T-helper 1 cell treated with Interleukin-12 subunit alpha and Interleukin-12 subunit beta and Interleukin-4 antibody, amounts not matched to agents 30 ng/mL and 1 ng/mL, for 36 hours (primary cell): ENCODE data around the gene CCT8. TPM values are rescaled to one million over a fixed set of nuclear protein-coding genes. Genes with fewer than 3 reads are reported as not detected.

Experiments used
- intact Hi-C: fragments of 100-400 bp; cut with micrococcal nuclease; formaldehyde crosslinking; loops from one replicate; pipeline ENCODE4 v1.15.1; 2024
- total RNA-seq: library from RNA; stranded (reverse); gene quantifications from 2 replicates; pipeline ENCODE4 v1.2.3, GENCODE V29; 2022

Gene CCT8, protein sequence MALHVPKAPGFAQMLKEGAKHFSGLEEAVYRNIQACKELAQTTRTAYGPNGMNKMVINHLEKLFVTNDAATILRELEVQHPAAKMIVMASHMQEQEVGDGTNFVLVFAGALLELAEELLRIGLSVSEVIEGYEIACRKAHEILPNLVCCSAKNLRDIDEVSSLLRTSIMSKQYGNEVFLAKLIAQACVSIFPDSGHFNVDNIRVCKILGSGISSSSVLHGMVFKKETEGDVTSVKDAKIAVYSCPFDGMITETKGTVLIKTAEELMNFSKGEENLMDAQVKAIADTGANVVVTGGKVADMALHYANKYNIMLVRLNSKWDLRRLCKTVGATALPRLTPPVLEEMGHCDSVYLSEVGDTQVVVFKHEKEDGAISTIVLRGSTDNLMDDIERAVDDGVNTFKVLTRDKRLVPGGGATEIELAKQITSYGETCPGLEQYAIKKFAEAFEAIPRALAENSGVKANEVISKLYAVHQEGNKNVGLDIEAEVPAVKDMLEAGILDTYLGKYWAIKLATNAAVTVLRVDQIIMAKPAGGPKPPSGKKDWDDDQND
- total RNA-seq = 236 and 239 TPM in 2 replicates

DNA sequence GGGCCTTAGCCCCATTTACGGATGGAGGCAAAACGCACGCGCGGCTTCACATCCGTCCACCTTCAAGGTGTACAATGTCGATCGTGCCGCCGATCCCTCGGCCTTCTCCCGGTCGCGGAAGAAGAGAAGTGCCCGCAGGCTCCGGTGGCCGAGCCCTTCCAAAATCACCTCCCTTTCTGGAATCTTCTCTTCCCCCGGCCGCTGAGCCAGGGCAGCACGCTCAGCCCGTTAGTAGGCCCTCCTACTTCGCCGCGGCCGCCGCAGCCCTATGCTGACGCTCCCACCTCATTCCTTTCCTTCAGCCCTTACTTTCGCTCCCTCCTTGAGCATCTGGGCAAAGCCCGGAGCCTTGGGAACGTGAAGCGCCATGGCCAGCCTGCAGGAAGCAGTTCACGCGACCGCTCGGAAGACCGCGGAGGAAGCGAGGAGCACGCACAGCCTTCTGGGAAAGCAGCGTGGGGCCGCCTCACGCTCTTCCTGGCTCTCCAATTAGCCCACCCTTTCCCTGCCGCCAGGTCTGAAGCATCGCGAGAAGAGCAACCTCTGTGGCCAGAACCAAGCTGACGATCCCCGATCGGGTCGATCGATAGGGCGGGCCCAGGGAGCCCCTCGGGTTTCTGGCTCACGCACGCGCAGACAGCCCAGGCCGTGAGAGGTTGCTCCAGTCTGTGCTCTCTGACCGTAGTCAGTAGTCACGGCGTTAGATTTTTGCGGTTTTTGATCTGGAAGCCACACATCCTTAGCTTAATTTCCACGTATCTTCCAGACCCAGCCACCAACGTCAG, at the start of gene CCT8:
TSS of gene CCT8 (minus strand) at position 427 of the 785 bp plus-strand sequence. CDS start at position 369, 58 bp downstream.
- intact Hi-C loops = loop anchor here (1.0 to 5.0 kb wide), 11 partner anchors 49 to 1644 kb away; partner anchors contain the start of genes KRTAP21-3, LTN1 and USP16

DNA sequence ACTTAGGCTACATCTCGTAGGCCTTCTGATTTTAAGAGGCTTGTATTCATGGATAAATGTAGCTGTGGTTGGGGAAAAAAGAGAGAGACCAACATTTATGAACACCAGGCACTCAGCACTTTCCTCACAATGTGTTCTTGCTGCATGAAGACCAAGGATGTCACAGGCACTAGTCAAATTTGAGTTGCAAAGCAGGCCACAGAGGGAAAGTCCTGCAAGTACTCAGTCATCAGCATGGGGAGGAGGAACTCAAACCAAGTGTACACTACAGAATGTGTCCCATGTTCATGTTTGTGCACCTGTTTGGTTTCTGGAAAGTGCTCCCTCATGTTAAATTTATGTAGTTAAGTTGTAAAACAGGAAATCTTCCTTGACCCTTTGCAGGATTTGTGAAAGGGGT, 48.3 kb upstream of the CCT8 start:
- intact Hi-C loops = no loop called here

DNA sequence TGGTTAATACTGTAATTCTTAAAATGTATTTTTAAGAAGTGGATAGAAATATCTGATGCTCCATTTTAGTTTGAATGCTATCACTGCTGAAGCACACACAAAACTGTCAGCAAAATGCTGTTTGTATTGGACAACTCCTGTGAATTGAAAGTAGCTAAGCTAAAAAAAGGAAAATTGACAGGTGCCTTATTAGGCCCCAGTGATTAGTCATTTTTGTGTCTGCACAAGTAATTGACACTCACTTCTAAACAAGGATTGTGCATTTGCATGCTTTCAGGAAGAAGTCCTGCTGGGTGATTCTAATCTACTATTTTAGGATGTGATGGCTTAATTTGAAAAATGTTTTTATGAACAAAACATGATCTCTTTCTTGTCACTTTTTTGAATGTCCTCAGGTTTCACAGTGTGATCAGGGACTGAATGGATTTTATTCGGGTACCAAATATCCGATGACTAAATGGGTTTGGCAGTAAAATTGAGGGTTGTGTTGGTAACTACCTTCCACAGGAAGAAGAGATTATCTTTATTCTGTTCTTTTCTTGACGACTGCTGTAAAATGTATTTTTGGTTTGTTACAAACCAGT, 44.0 kb upstream of the CCT8 start:
- intact Hi-C loops = no loop called here

DNA sequence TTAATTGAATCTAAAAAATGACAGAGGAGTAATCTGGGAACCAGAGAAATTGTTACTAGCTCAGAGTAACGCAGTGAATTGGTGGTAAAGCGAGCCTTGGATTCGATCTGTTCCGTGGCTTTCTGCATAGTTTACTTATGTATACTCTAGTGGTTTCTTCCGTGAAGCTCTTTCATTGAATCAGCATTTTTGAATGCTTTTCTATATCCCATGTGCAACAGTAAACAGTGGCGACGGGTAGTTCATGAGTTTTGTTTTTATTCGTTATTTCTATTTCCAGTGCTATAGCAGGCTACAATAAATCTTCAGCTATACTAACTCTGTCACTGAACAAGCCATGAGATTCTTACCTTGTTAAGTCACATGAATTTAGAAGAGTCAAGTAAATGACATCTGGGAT, 42.5 kb upstream of the CCT8 start:
- intact Hi-C loops = no loop called here

DNA sequence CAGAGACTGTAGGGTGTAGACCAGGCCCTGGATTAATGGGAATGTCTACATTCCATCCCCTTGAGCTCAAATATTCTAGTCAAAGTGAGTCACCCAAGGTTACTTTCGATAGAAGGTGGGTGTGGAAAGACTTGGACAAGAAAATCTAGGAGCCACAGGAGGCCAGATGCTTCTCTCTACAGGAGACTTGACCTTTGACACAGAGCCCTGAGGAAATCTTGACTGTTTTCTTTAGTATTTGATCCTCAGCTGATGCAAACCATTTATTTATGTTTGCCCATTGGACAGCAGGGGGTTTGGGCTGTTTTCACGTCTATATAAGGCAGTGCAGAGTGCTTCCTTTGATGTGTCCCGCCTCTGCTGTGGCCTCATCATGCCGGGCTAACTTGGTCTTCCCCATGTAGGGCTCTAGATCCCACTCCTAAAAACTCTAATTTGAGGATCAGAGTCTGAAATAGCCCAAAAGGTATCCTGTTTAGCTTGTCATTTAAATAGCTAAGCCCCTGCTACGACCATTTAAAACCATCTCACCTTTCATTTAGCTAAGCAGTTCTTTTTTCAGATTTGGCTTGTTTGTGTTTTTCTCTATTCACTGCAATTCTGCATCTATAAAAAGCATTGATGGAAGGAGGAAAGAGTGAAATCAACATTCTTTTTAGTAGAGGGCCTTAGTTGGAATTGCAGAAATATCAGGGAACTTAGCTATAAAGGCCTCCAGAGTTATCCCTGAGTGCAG, 41.5 kb upstream of the CCT8 start:
- intact Hi-C loops = no loop called here

DNA sequence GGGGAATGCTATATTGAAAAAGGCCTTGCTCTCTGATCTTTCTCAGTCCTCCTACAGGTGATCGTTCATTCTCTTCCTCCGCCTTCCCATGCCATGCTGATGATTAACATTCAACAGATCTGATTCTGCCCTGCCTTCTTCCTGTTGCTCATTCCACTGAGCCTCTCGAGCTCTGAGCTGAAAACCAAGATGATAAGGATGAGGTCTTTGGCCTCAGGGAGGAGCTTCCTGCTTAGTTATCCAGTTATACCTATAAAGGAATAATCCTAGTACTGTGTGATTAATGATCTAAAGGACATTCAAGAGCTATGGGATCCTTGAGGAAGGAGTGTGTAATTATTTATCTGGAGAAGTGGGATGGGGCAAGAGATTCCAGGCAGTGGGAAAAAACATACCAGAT, 31.8 kb upstream of the CCT8 start:
- intact Hi-C loops = no loop called here

DNA sequence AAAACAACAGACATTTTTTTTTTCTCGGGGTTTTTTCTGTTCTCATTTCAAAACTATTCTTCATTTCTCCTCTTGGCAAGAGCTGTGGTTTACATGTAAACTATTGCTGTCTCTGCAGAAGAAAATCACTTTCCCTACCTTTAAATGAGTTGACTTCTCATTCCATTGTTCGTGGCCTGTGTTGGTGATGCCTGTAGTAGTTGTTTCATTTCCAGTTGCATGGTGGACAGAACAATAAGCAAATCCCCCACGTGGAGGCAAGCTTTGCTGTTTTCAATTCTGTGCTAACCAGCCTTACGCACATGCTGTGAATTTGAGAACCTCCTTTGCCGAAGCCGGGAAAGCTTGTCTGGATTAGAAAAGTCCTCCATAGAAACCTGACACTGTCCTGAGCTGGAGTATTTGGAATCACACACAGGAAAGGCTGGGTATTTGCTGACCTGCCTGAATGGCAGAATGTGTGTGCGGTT, 30.8 kb upstream of the CCT8 start:
- intact Hi-C loops = no loop called here

DNA sequence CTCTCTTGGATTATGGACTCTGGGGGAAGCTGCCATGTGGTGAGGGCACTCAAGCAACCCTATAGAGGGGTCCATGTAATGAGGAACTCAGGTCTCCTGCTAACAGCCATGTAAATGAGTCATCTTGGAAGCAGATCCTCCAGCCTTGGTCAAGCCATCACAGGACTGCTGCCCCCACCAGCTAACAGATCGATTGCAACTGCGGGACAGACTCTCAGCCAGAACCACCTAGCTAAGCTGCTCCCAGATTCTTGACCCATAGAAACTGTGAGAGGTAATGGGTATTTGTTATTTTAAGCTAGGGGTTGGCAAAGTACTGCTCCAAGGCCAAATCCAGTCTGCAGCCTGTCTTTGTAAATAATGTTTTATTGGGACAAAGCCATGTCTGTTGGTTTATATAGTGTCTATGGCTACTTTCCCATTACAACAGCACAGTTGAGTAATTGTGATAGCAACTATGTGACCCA, 29.4 kb upstream of the CCT8 start:
- intact Hi-C loops = no loop called here

DNA sequence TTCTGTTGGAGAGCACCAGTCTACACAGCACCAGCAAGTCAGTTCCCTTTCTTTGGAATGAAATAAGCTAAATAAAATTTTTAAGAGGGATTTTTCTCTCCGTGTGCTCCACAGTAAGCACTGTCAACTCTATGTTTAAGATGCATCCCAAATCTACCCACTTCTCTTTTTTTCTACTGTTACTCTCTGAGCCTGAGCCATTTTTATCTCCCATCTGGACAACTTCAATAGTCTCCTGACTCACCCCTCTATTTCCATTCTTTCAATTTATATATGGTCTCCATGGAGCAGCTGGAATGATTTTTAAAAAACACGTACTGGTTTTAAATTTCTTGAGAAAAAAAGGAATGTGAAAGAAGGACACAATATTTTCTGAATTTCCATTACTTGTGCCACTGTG, 24.7 kb upstream of the CCT8 start:
- intact Hi-C loops = no loop called here

DNA sequence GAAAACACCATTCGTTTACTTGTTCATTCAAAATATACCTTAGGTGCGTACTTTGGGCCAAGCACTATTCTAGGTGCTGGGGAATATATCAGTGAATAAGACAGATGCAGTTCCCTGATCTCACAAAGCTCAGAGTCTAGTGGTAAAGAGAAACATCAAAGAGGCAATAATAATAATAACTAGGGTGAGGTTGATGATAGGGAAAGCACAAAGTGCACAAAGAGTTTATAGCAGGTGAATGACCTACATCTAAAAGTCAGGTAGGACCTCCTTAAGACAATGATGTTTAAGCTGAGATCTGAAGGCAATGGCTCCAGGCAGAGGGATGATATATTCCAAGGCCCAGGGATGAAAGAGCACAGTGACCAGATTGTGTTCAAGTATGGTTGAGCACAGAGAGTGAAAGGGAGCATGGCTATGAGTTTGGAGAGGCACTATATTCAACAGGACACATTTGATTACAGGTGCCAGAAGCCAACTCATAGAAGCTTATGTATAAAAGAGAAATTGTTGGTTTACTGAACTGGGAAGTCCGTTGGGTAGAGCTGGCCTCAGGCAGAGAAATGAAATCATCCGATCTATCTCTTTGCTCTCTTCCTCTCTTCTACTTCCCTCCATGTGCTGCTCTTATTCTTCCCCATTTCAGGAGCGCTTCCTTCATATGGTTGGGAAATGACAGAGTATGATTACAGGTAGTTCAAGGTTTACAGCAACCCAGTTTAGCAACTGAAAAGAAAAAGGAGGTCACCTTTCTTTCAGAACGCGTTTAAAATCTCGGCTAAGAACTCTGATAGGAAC, 23.0 kb upstream of the CCT8 start:
- intact Hi-C loops = no loop called here

DNA sequence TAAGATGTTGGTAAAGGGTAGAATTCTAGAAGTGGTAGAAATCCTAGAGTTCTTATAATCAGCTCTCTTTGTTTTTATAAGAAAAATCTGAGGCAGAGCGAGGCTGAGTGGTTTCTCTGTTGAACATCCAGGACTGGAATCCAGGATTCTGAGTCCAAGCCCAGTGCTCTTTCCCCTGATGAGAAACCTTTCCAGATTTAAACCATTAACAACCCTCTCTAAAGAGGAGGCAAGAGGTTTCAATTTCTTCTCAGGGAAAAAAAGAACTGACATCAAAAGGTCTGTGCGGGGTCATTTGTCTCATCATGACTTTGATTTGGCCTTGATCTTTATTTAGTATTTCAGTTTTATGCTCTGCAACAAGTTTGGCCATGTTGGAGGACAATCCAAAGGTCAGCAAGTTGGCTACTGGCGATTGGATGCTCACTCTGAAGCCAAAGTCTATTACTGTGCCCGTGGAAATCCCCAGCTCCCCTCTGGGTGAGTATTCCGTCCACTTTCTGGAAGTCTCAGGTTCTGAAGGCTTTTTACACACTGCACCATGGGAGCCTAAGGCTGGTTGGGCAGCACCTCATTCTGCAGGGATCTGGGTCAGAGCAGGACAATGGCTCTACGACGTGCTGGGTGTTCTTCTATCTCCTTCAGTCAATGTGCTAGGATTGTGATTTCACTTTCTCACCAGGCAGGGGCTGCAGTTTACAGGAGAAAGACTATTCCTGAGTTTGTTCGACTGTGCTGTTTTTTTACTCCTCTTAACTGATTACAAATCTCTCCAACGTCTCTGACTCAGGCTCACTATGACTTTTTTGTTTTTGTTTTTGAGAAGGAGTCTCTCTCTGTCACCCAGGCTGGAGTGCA, 18.9 kb upstream of the CCT8 start:
- intact Hi-C loops = loop anchor here (5.0 kb wide), 3 partner anchors 70 to 385 kb away; no protein-coding TSS in a partner anchor

DNA sequence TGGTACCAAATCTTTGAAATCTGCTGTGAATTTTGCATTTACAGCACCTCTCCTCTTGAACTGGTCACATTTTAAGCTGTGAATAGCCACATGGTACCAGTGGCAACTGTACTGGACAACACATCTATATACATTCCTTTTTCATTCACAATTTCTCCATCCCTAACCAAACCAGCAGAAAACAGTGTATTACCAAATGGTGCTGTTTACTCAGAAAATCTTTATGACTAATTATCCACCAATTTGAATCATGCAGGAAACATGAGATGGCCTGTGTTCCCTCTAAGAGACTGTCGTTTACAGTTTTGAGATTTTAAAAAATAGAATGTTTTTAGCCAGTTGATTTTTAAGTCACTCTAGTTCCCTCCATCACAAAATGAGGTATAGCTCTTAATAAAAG, 17.6 kb upstream of the CCT8 start:
- intact Hi-C loops = loop anchor here (5.0 kb wide), 3 partner anchors 71 to 386 kb away; no protein-coding TSS in a partner anchor

DNA sequence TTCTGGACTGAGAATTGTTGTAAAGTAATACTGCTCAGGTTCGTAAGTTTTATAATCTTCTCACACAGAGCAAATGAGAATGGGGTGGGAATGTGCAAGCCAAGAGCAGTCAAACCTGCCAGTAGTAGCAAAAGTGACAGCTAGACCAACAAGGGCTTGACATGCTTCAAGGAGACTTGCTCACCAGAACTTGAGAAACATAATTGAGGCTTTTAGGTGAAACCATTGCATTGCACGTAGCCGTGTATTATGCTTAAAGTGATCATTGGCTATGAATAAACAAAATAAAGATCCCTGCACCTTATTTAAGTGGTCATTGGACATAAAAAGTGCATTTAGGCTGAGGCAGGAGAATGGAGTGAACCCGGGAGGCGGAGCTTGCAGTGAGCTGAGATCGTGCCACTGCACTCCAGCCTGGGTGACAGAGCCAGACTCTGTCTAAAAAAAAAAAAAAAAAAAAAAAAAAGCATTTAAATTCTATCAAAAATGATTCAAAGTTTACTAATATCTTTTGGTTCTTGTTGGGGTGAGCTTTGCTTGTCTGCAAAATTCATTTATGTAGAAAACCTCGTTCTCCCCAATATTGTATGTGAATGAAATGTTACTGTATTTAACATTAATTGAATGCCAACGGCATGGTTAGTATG, 11.8 kb upstream of the CCT8 start:
- intact Hi-C loops = no loop called here

DNA sequence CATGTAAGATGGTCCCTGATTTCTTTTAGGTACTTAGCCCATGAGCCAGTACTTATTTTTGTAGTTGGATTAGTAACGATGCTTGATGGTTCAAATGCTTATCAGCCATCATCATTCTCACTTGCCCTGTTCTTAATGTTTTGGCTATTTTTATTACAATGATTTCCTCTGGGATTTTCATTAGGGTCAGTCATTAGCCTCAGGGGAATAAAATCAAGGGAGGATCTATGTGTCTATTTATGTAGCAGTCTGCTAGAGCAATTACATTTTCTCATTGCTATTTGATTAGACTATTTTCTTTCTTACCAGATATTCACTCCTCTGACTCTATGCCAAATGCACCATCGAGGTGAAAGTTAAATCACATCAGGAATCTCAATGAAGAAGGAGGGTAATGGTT, 10.9 kb upstream of the CCT8 start:
- intact Hi-C loops = no loop called here

DNA sequence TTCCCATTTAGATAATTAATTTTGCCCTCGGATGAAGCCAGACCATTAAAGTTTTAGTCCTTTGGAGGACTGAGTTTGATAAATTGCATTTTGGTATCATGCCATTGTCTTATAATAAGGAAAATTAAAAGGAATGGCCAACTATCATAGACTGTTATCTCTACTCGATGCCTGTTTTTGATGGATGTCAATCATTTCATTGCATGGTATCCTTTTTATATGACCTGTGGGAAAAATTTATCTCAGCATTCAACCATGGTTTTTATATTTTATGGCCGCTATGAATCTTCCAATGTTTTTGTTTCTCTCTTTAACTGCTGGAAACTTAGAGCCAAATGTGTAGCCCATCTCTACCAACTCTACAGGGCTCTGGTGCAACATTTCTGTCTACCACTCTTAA, 9.9 kb upstream of the CCT8 start:
- intact Hi-C loops = no loop called here

DNA sequence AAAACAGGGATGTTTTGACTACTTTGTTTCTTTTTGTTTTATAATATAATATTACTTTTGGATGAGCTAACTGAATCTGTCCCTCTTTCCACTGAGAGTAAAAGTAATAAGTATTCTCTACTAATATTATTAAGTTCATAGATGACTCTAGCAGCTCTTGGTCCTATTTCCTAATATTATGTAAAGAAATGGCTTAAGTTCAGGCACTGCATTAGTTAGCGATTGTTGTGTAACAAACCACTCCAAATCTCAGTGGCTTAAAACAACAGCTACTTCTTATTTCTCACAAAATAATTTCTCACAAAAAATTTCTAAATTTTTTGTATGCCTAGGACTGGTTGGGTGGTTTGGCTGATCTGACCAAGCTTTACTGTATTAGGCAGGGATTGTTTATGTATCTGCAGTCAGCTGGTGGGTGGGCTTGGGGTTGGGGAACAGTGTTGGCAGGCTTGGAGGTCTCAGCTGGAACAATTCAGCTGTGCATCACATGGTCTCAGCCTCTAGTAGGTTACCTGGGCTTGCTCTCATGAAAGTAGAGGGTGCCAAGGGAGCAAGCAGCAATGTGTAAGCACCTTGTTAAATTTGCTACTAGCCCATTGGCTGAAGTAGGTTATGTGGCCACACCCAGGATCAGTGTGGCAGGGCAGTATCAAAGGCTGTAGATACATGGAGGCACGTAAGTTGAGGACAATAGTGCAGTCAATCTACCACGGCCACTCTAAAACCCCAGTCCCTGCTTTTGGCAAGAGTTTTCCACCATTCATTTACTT, 8.8 kb upstream of the CCT8 start:
- intact Hi-C loops = no loop called here

DNA sequence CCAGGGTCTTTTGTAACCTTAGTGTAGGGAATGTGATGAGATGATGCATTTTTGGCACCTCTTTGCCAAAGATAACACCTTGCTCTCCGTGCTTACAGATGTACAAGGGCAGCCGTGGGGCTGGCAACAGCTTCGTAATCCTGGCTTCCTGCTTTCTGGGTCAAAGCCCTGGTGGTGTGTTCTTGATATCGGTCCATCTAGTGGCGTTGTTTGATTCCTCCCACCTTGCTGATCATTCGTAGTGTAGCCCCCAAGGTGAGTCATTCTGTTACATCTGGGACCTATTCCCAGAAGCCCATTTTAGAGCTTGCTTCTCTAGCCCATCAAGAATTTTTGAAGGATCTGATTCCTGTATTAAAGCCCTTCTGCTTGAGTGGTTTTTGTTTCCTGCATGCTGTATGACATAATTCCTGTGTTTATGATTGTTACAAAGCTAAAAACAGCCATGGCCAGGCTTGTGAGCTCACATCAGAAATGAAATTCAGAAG, 7.0 kb upstream of the CCT8 start:
- intact Hi-C loops = no loop called here
